ENCODE measurements around the gene MZT1. TPM values are rescaled to one million over a fixed set of nuclear protein-coding genes. Genes with fewer than 3 reads are reported as not detected.

The MZT1 gene
- total and polyA plus RNA-seq, 2 donors (not counting 1 experiment from before 2014, with no cell fraction given), result 10.8 to 12.9 TPM

DNA sequence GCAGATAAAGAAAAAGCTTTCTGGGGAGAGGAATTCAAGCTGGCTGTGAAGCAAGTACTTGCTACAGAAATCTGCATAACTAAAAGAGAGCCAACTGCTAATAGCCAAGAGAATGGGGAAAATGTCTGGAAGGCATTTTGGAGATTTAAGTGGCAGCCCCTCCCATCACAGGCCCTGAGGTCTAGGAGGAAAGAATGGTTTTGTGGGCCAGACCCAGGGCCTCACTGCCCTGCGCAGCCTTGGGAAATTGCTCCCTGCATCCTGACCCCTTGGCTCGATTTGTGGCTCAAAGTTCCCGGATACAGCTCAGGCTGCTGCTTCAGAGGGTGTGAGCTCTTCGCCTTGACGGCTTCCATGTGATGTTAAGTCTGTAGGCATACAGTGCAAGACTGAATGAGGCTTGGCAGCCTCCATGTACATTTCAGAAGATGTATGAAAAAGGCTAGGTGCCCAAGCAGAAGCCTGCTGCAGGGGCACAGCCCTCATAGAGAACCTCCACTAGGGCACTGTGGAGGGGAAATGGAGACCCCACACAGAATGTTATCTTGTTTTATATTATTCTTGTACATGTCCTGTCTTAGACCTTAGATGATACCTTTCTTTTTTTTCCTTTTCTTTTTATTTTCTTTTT lies 34.4 kb downstream of the MZT1 start:
- no peaks in the 10 kb centered on the region for H3K9me3 ChIP-seq (ENCODE audit: control insufficient read depth, insufficient read depth, low read depth, low read length)
- no peaks in the 10 kb centered on the region for H3K4me1 ChIP-seq (ENCODE audit: control insufficient read depth, extremely low read depth, insufficient read depth, low read length)
- no peaks in the 10 kb centered on the region for H3K36me3 ChIP-seq (ENCODE audit: control insufficient read depth, insufficient read depth, low read length)
- no peak for DNase-seq (ENCODE audit: low read depth in 2 of 2)
- no peaks in the 10 kb centered on the region for H3K27me3 ChIP-seq (ENCODE audit: control insufficient read depth, insufficient read depth, low read length)
- H4K20me1 ChIP-seq (ENCODE audit: control insufficient read depth, extremely low read depth, insufficient read depth, low read length), result no peaks in the 10 kb centered on the region
- H3K4me3 ChIP-seq (replicated peaks in 1 of 4; ENCODE audit: control extremely low read depth in 1 of 4, insufficient read depth in 1 of 4, low read depth in 3 of 4, low read length in 4 of 4), result no peak overlapping the region
- TF ChIP-seq, protein P1, sequence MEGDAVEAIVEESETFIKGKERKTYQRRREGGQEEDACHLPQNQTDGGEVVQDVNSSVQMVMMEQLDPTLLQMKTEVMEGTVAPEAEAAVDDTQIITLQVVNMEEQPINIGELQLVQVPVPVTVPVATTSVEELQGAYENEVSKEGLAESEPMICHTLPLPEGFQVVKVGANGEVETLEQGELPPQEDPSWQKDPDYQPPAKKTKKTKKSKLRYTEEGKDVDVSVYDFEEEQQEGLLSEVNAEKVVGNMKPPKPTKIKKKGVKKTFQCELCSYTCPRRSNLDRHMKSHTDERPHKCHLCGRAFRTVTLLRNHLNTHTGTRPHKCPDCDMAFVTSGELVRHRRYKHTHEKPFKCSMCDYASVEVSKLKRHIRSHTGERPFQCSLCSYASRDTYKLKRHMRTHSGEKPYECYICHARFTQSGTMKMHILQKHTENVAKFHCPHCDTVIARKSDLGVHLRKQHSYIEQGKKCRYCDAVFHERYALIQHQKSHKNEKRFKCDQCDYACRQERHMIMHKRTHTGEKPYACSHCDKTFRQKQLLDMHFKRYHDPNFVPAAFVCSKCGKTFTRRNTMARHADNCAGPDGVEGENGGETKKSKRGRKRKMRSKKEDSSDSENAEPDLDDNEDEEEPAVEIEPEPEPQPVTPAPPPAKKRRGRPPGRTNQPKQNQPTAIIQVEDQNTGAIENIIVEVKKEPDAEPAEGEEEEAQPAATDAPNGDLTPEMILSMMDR (conservative IDR thresholded peaks at IDR 0.05 in 1 of 2, IDR thresholded peaks at IDR 0.05 in 1 of 2; ENCODE audit: low read depth in 1 of 2, low read length in 2 of 2), result no peak
- no peak for TF ChIP-seq EZH2 (IDR thresholded peaks at IDR 0.05; ENCODE audit: low read length, missing control alignments)
- no peaks in the 10 kb centered on the region for H3K79me2 ChIP-seq (ENCODE audit: control insufficient read depth, insufficient read depth, low read length)
- no peak overlapping the region for H2AFZ ChIP-seq (ENCODE audit: low read length)
- H3K4me2 ChIP-seq (ENCODE audit: extremely low read depth, insufficient read depth, low read length), result no peak overlapping the region
- H3K9ac ChIP-seq (ENCODE audit: insufficient read depth, low read length), result no peak overlapping the region
- H3K27ac ChIP-seq (ENCODE audit: insufficient read depth, low read length), result no peak overlapping the region

DNA sequence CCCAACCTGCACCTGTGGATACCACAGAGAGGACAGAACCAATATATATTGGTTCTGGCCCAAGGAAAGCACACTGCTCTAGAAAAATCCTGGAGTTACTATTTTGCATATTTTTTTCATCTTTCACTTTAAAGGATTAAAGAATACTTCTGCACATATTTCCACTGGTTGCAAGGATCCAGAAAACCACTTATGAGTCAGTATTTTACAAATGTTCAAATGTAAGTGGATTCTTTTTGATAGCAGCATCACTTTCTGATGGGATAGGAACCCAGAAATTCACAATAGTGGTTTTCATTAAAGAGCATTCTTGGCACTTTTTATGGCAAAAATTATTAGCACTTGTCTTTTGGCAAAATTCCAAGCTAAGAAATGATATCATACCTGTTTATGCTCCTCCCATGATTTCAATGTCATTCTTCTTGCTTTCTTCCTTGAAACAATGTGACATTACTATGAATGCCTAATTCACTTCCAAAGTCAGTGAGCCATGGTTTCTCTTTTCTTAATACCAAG lies 38.2 kb downstream of the MZT1 start:
- H3K4me3 ChIP-seq (replicated peaks in 1 of 4; ENCODE audit: control extremely low read depth in 1 of 4, insufficient read depth in 1 of 4, low read depth in 3 of 4, low read length in 4 of 4), result no peak overlapping the region
- H3K27me3 ChIP-seq (ENCODE audit: control insufficient read depth, insufficient read depth, low read length), result no peaks in the 10 kb centered on the region
- H3K79me2 ChIP-seq (ENCODE audit: control insufficient read depth, insufficient read depth, low read length), result no peaks in the 10 kb centered on the region
- TF ChIP-seq, protein P1 (conservative IDR thresholded peaks at IDR 0.05 in 1 of 2, IDR thresholded peaks at IDR 0.05 in 1 of 2; ENCODE audit: low read depth in 1 of 2, low read length in 2 of 2), result no peak
- TF ChIP-seq EZH2 (IDR thresholded peaks at IDR 0.05; ENCODE audit: low read length, missing control alignments), result no peak
- no peak overlapping the region for H2AFZ ChIP-seq (ENCODE audit: low read length)
- no peak overlapping the region for H3K9ac ChIP-seq (ENCODE audit: insufficient read depth, low read length)
- no peak overlapping the region for H3K27ac ChIP-seq (ENCODE audit: insufficient read depth, low read length)
- no peaks in the 10 kb centered on the region for H3K9me3 ChIP-seq (ENCODE audit: control insufficient read depth, insufficient read depth, low read depth, low read length)
- no peaks in the 10 kb centered on the region for H3K4me1 ChIP-seq (ENCODE audit: control insufficient read depth, extremely low read depth, insufficient read depth, low read length)
- no peak overlapping the region for H3K4me2 ChIP-seq (ENCODE audit: extremely low read depth, insufficient read depth, low read length)
- DNase-seq (ENCODE audit: low read depth in 2 of 2), result peak in 1 of 2 donors; percentile 69
- H4K20me1 ChIP-seq (ENCODE audit: control insufficient read depth, extremely low read depth, insufficient read depth, low read length), result no peaks in the 10 kb centered on the region
- H3K36me3 ChIP-seq (ENCODE audit: control insufficient read depth, insufficient read depth, low read length), result no peaks in the 10 kb centered on the region

DNA sequence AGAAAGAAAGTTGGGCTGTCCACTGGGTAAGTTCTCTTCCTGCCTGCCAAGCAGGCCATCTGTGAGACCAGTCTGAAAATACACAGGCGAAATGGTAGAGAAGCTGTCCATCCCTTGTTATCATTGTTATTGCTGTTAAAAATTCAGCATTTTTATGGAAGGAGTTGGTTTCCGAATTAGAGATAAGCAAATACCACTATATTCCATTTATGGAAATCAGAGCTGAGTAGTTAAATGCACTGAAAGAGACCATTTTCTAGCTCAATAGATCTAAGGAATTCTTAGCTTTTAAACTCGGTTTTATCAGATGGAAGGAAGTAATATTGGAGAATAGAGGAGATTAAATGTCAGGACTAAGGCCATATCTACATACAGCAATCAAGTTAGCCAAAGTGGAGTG lies 40.7 kb downstream of the MZT1 start:
- no peaks in the 10 kb centered on the region for H3K36me3 ChIP-seq (ENCODE audit: control insufficient read depth, insufficient read depth, low read length)
- no peak overlapping the region for H3K4me2 ChIP-seq (ENCODE audit: extremely low read depth, insufficient read depth, low read length)
- no peaks in the 10 kb centered on the region for H3K4me1 ChIP-seq (ENCODE audit: control insufficient read depth, extremely low read depth, insufficient read depth, low read length)
- no peak overlapping the region for H3K9ac ChIP-seq (ENCODE audit: insufficient read depth, low read length)
- no peak overlapping the region for H3K4me3 ChIP-seq (replicated peaks in 1 of 4; ENCODE audit: control extremely low read depth in 1 of 4, insufficient read depth in 1 of 4, low read depth in 3 of 4, low read length in 4 of 4)
- no peaks in the 10 kb centered on the region for H3K27me3 ChIP-seq (ENCODE audit: control insufficient read depth, insufficient read depth, low read length)
- peak in 1 of 2 donors; percentile 61 for DNase-seq (ENCODE audit: low read depth in 2 of 2)
- no peak for TF ChIP-seq EZH2 (IDR thresholded peaks at IDR 0.05; ENCODE audit: low read length, missing control alignments)
- TF ChIP-seq, protein P1 (conservative IDR thresholded peaks at IDR 0.05 in 1 of 2, IDR thresholded peaks at IDR 0.05 in 1 of 2; ENCODE audit: low read depth in 1 of 2, low read length in 2 of 2), result no peak
- no peaks in the 10 kb centered on the region for H4K20me1 ChIP-seq (ENCODE audit: control insufficient read depth, extremely low read depth, insufficient read depth, low read length)
- no peak overlapping the region for H2AFZ ChIP-seq (ENCODE audit: low read length)
- H3K27ac ChIP-seq (ENCODE audit: insufficient read depth, low read length), result no peak overlapping the region
- no peaks in the 10 kb centered on the region for H3K79me2 ChIP-seq (ENCODE audit: control insufficient read depth, insufficient read depth, low read length)
- no peaks in the 10 kb centered on the region for H3K9me3 ChIP-seq (ENCODE audit: control insufficient read depth, insufficient read depth, low read depth, low read length)

Data from fibroblast of lung (primary cell).